GM12891 (cell line): ENCODE measurements around the gene CCDC102A.

ENCODE experiments used
- POLR2A ChIP-seq: IDR thresholded peaks from 2 replicates; pipeline ENCODE4 v1.6.1; 2011; ENCODE audit warnings: low read depth, low read length, control low read depth
- SPI1 ChIP-seq: IDR thresholded peaks from 2 replicates; pipeline ENCODE4 v1.6.1; 2011; ENCODE audit warnings: low read depth, low read length, control low read depth
- TAF1 ChIP-seq: IDR thresholded peaks from 2 replicates; pipeline ENCODE4 v1.6.1; 2011; ENCODE audit warnings: low read depth, low read length, control low read depth

DNA sequence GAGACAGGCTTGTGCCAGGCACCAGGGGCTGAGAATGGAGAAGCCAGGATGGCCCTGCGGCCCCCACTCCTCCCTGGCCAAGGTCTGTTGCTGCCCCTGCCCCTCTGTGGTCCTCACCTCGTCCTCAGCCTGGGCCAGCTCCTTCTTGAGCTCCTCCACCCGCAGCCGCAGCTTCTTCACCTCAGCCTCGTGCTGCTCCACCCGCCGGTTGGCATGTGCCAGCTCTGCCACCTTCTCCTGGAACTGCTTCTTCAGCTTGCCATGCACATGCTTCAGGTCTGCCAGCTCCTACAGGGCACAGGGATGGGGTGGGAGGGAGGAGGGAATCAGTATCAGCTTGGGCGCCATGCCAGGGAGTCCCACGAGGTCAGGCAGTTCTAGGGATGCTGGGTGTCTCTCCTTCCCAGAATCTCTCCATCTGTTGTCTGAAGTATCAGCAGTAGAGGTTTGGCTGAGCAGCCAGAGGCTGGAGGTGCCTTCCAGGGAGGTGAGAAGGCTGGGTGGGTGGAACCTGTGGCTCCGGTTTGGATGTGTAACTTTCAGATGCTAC lies 20.1 kb downstream of the CCDC102A start:
- TF ChIP-seq POLR2A (no peak), SPI1 (no peak), TAF1 (no peak)
